NB4 (cell line): ENCODE results near the gene CNR1.

ENCODE experiments used
- DNase-seq: peaks from one replicate; pipeline ENCODE4 v3.0.0; 2010; ENCODE audit warnings: low read depth
- H3K4me3 ChIP-seq: one replicate; pipeline ENCODE4 v1.5.1; 2011; ENCODE audit warnings: mild to moderate bottlenecking, low read depth, low read length, moderate library complexity
- MYC ChIP-seq: IDR thresholded peaks from 2 replicates; pipeline ENCODE4 v1.6.1; 2011; ENCODE audit warnings: low read depth, low read length
- POLR2A ChIP-seq: IDR thresholded peaks from 2 replicates; pipeline ENCODE4 v1.6.1; 2011; ENCODE audit warnings: mild to moderate bottlenecking; ENCODE audit not compliant: insufficient read length; ENCODE audit errors: extremely low read depth
- TF ChIP-seq, protein P1 (sequence below): IDR thresholded peaks from 2 replicates; pipeline ENCODE4 v1.6.1; 2011; ENCODE audit warnings: low read depth, low read length
- TF ChIP-seq, protein P2 (sequence below): IDR thresholded peaks from one replicate; pipeline ENCODE4 v1.5.1; 2012; ENCODE audit warnings: low read depth, low read length

The CNR1 gene

DNA sequence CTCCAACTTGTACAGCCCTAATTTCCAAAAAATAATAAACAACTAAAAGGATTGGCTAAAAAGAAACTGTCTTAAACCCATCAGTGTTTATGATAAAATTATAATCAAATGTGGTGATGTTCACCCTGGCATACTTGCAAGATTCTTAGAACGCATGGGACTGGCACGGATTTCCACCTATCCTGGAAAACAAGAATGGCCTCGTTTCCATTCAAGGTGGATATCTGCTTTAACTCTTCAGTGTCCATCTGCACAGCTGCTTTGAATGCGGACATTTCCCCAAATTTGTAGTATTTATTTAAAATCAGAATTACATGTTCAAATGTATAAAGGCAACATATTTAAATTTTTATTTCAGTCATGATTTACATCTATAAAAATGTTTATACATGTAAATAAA, 4.2 kb downstream of the CNR1 start:
- TF ChIP-seq, protein P1, sequence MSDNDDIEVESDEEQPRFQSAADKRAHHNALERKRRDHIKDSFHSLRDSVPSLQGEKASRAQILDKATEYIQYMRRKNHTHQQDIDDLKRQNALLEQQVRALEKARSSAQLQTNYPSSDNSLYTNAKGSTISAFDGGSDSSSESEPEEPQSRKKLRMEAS = no peak
- TF ChIP-seq, protein P2, sequence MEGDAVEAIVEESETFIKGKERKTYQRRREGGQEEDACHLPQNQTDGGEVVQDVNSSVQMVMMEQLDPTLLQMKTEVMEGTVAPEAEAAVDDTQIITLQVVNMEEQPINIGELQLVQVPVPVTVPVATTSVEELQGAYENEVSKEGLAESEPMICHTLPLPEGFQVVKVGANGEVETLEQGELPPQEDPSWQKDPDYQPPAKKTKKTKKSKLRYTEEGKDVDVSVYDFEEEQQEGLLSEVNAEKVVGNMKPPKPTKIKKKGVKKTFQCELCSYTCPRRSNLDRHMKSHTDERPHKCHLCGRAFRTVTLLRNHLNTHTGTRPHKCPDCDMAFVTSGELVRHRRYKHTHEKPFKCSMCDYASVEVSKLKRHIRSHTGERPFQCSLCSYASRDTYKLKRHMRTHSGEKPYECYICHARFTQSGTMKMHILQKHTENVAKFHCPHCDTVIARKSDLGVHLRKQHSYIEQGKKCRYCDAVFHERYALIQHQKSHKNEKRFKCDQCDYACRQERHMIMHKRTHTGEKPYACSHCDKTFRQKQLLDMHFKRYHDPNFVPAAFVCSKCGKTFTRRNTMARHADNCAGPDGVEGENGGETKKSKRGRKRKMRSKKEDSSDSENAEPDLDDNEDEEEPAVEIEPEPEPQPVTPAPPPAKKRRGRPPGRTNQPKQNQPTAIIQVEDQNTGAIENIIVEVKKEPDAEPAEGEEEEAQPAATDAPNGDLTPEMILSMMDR = no peak
- H3K4me3 ChIP-seq = no peak overlapping the region
- no peak for DNase-seq

DNA sequence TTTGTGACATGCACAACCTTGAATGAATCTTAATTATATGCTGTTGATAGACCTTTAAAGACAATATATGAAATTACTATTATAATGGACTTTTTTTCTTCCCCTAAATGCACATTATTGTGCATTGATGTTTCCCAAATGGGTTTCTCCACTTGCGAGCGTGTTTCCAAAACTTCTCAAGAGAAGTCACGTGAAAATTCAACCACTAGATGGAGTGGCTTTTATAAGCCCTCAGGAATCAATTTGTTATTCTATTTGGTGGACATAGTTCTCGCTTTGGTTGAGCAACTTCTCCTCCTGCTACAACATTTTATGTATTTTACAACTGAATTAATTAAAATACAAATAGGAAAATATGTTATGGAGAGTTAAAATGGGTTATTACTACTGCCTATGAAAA, 9.0 kb downstream of the CNR1 start:
- no peak overlapping the region for H3K4me3 ChIP-seq
- DNase-seq = no peak
- TF ChIP-seq, protein P2 = no peak
- TF ChIP-seq MYC (no peak), POLR2A (no peak)
- TF ChIP-seq, protein P1 = no peak

DNA sequence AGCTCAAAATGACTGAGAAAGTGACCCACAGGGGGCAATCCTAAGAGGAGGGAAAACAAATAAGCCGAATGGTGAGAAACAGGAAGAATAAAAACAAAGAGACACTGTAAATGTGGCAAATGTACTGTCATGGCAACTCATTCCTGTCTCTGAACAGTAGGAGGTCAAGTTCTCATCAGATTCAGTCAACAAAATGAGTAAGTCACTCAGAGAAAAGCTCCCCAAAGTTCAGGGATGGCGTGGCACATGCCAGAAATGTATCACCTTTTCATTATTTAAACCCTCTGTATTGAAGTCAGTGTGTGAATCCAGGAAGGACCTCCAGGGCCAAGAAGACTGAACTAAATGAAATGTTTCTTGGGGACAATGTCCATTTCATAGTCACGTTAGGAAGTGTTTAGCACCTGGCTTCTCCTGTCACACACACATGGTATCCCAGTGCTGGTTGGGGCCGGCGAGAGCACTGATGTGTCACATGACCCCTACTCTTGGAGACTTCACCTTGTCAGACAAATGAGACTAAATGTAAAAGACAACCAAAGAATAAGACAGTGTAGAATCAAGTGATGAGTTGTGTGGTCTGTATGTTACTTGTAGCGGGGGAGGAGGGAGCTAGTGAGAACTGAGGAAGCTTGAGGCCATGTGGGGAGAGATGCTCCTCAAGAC, 20.7 kb downstream of the CNR1 start:
- H3K4me3 ChIP-seq = no peak overlapping the region
- no peak for DNase-seq
- TF ChIP-seq, protein P1 = no peak
- TF ChIP-seq, protein P2 = no peak
- no peak for TF ChIP-seq POLR2A

DNA sequence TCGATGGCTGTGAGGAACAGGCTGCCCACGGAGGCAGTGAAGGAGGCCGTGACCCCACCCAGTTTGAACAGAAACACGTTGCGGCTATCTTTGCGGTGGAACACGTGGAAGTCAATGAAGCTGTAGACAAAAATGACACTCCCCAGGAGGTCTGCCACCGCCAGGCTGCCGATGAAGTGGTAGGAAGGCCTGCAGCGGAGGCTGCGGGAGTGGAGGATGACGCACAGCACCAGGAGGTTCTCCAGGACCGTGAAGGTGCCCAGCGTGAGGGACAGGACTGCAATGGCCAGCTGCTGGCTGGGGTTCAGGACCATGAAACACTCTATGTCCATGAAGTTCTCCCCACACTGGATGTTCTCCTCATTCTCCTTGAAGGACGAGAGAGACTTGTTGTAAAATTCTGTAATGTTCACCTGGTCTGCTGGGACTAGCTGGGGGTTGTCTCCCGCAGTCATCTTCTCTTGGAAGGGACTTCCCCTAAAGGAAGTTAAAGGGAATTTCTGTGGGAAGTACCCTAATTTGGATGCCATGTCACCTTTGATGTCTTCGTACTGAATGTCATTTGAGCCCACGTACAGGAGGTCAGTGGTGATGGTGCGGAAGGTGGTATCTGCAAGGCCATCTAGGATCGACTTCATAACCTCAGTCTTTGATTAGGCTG, 21.4 kb downstream of the CNR1 start:
- no peak overlapping the region for H3K4me3 ChIP-seq
- DNase-seq = no peak
- TF ChIP-seq POLR2A (no peak), MYC (no peak)
- TF ChIP-seq, protein P1 = no peak
- TF ChIP-seq, protein P2 = no peak

DNA sequence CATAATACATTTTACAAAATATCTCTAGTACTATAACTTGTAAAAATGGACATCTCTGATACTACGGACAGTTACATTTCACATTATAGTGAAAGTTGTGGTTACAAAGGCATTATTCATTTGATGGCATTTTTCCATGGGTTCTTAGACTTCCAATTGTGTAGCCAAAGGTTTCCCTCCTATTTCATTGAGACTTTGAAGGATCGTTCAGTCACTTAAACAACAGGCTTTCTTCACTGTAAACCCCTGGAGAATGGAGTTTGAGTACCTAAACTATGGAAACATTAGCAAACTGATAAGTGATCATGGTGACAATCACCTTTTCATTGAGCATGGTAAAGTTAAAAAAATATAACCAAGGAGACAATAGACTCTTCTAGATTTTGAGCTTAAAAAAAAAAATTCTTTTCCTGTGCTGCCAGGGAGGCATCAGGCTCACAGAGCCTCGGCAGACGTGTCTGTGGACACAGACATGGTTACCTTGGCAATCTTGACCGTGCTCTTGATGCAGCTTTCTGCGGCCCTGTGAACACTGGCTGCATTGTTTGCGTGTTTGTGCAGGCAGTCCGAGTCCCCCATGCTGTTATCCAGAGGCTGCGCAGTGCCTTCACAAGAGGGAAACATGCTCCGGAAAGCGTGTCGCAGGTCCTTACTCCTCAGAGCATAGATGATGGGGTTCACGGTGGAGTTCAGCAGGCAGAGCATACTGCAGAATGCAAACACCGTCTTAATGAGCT, 22.6 kb downstream of the CNR1 start:
- no peak overlapping the region for H3K4me3 ChIP-seq
- TF ChIP-seq, protein P2 = no peak
- no peak for TF ChIP-seq POLR2A

More for the DNA sequence above, 22.6 kb downstream of the CNR1 start:
- DNase-seq = no peak
